HG02943 (cell line): ENCODE data around the gene MCF2L.

Experiments
- ATAC-seq: cut with Tn5 transposase; IDR thresholded peaks from one replicate; pipeline ENCODE4 v1.9.1; 2021; ENCODE audit warnings: mild to moderate bottlenecking, low read depth, moderate library complexity; ENCODE audit not compliant: unreplicated experiment

Gene MCF2L

GRCh38 chr13:113009743-113010509 lies 40.9 kb downstream of the MCF2L start:
- no peak for ATAC-seq

GRCh38 chr13:113010510-113010865 lies 41.5 kb downstream of the MCF2L start:
- ATAC-seq: no peak

- no peak for ATAC-seq
Measured at GRCh38 chr13:113013303-113013702, 44.3 kb downstream of the MCF2L start.

- no peak for ATAC-seq
Measured at GRCh38 chr13:113013878-113014751, 45.1 kb downstream of the MCF2L start.

GRCh38 chr13:113014752-113015745 lies 46.0 kb downstream of the MCF2L start:
- ATAC-seq: no peak

GRCh38 chr13:113015826-113016525 lies 47.0 kb downstream of the MCF2L start:
- no peak for ATAC-seq

GRCh38 chr13:113016526-113017295 lies 47.7 kb downstream of the MCF2L start:
- no peak for ATAC-seq

GRCh38 chr13:113017506-113018215 lies 48.6 kb downstream of the MCF2L start:
- no peak for ATAC-seq

- ATAC-seq: no peak
Measured at GRCh38 chr13:113018676-113019465, 49.9 kb downstream of the MCF2L start.

GRCh38 chr13:113020323-113021080 lies 51.5 kb downstream of the MCF2L start:
- ATAC-seq: no peak

- no peak for ATAC-seq
Measured at GRCh38 chr13:113021391-113021790, 52.4 kb downstream of the MCF2L start.

- no peak for ATAC-seq
Measured at GRCh38 chr13:113021811-113022210, 52.8 kb downstream of the MCF2L start.

- no peak for ATAC-seq
Measured at GRCh38 chr13:113022391-113022744, 53.4 kb downstream of the MCF2L start.

GRCh38 chr13:113022745-113023574 lies 53.9 kb downstream of the MCF2L start:
- no peak for ATAC-seq

- ATAC-seq: no peak
Measured at GRCh38 chr13:113023694-113024430, 54.8 kb downstream of the MCF2L start.

GRCh38 chr13:113024466-113024865 lies 55.5 kb downstream of the MCF2L start:
- no peak for ATAC-seq
